ENCODE results near the gene TTC19.
"Not testable (repeated sequence)": the region's sequence is repeated elsewhere in the genome, so short reads cannot be mapped to it uniquely, and the experiment has no call there.

Gene TTC19

DNA sequence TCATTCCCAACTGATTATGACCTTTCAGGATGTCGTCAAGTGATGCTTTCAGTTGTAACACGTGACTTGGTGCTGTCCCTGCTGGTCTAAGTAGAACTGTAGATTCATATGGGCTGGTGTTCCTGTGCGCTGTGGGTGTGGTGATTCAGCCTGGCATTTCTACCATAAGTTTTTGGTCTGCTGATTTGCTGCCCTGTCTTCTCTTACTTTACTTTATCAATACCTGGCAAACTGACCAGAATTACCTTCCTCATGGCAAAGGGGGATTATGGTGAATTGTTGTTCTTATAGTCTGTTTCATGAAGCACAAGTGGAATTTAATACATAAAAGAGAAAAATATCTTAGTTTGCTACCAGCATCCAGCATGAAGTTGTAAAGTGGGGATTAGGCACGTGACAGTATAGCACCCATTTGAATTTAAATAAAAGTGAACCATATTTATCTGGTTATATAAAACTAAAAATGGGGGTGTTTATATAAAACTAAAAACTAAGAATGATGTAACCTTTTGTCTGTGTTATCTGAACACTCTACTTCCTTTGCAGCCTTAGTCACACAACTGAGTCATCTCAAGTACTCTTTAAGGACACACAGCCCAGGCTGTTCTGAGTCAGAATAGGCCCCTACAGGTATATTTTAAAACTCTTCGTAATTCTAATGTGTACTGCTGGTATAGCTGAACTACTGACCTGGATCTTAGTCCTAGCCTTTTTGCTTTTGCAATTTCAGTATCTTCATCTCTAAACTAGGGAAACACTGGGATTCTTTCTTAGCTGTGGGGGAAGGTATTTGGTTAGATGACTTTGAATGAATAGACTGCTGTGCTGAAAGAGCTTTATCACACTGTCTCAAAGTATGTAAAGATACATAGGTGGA, 28.3 kb downstream of the TTC19 start:
- DNase-seq (ENCODE audit: extremely low read depth in 1 of 2, low read depth in 1 of 2): peak; percentile 5 to 49

- DNase-seq (ENCODE audit: extremely low read depth in 1 of 2, low read depth in 1 of 2): no peak
Observed at GRCh38 chr17:16033729-16034349, 34.2 kb downstream of the TTC19 start.

DNA sequence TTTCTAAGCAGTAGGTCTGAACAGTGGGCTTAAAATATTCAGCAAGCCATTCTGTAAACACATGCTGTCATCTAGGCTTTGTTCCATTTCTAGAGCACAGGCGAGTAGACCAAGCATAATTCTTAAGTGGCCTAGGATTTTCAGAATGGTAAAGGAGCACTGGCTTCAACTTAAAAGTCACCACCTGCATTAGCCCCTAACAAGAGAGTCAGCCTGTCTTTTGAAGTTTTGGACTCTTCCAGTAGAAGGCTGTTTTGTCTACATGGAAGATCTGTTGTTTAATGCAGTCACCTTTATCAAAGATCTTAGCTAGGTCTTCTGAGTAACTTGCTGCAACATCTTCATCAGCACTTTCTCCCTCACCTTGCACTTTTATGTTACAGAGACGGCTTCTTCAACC, 36.6 kb downstream of the TTC19 start:
- no peak for DNase-seq (ENCODE audit: extremely low read depth in 1 of 2, low read depth in 1 of 2)

- no peak for DNase-seq (ENCODE audit: extremely low read depth in 1 of 2, low read depth in 1 of 2)
Observed at GRCh38 chr17:16037636-16038035, 38.0 kb downstream of the TTC19 start.

DNA sequence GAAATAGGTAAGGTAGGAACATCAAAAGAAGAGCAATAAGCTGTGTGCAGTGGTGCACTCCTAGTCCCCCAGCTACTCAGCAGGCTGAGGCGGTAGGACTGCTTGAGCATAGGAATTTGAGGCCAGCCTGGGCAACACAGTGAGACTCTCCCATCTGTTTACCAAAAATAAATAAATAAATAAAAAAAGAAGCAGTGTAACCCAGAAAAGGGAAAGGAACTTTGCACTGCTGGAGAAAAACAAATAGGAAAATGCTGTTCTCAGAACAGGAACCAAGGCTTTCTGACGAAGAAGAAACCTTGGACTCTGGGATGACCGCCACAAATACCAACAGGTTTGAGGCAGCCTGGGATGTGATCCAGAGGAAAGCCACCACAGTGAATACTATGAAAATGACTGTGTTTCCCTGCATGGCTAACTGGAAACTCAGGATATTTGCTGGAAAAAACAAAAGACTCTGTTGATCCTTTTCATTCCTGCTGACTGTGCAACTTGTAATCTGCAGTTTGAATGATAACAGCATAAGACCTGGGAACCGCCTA, 41.2 kb downstream of the TTC19 start:
- no peak for DNase-seq (ENCODE audit: extremely low read depth in 1 of 2, low read depth in 1 of 2)

GRCh38 chr17:16044487-16044886, 44.9 kb downstream of the TTC19 start:
- no peak for DNase-seq (ENCODE audit: extremely low read depth in 1 of 2, low read depth in 1 of 2)

DNA sequence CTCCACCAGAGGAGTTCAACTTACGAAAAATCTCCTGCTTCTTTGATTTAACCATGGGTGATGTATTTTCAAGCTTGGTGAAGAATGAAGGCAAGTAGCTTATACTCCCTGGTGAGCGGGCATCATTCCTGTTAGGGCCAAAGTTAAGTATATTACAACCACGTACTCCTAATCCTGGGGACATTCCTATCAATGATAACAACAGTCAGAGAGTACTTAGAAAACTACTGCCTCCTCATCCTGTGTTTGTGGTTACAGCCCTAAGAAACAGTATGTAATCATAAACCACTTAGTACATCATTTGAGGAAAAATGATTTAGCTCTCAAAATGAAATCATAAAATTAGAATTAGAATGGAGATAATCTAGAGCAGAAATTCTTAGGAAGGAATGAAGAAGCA, 47.3 kb downstream of the TTC19 start:
- DNase-seq (ENCODE audit: extremely low read depth in 1 of 2, low read depth in 1 of 2): no peak

DNA sequence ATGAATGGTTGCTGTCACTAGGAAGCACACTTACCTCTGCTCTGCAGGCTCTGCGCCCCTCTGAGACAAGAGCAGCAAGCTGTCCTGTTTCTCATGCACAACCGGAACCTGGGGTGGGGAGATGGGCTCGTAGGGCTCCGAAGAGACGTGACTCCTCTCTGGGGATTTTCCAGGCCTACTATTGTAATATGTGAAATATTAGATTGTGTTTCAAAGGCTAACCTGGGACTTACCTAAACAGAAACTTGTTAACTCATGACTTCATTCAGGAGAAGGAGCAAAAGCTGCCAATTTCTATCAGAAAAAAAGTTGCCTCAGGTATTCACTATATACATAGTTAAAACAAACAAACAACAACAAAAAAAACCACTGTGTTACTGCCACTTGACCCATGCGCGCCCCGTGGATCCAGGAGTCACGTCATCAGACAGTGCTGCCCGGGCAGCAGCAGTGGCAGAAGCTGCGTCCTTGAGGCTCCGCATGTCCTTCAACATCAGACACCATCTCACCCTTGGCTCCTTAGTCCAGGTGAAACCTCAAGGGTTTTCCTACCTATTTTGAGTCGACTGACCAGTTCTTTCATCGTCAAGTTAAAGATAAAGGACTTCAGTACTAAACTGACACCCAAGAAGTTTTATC, 49.3 kb downstream of the TTC19 start:
- DNase-seq (ENCODE audit: extremely low read depth in 1 of 2, low read depth in 1 of 2): no peak

DNA sequence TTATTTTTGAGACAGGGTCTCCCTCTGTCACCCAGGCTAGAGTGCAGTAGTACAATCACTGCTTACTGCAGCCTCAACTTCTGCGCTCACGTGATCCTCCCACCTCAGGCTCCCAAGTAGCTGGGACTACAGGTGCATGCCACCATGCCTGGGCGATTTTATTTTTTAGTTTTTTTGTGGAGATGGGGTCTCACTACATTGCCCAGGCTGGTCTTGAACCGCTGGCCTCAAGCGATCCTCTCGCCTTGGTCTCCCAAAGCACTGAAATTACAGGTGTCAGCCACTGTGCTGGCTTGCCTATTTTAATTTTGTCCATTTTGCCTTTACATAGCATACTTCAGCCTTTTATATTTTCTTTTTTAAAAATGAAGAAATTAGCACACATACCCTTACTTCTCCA, 51.2 kb downstream of the TTC19 start:
- no peak for DNase-seq (ENCODE audit: extremely low read depth in 1 of 2, low read depth in 1 of 2)

DNA sequence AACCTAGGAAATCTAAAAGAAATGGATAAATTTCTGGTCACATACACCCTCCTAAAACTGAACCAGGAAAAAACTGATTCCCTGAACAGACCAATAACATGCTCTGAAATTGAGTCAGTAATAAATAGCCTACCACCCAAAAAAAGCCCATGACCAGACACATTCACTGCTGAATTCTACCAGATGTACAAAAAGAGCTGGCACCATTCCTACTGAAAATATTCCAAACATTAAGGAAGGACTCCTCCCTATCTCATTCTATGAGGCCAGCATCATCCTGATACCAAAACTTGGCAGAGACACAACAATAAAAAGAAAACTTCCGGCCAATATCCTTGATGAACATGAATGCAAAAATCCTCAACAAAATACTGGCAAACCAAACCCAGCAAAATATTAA, 52.9 kb downstream of the TTC19 start:
- no peak for DNase-seq (ENCODE audit: extremely low read depth in 1 of 2, low read depth in 1 of 2)

GRCh38 chr17:16055139-16055538, 55.5 kb downstream of the TTC19 start:
- DNase-seq (ENCODE audit: extremely low read depth in 1 of 2, low read depth in 1 of 2): not testable (repeated sequence)

- DNase-seq (ENCODE audit: extremely low read depth in 1 of 2, low read depth in 1 of 2): no peak
Observed at GRCh38 chr17:16061631-16062030, 62.0 kb downstream of the TTC19 start.

- no peak for DNase-seq (ENCODE audit: extremely low read depth in 1 of 2, low read depth in 1 of 2)
Observed at GRCh38 chr17:16066125-16066524, 66.5 kb downstream of the TTC19 start.

DNA sequence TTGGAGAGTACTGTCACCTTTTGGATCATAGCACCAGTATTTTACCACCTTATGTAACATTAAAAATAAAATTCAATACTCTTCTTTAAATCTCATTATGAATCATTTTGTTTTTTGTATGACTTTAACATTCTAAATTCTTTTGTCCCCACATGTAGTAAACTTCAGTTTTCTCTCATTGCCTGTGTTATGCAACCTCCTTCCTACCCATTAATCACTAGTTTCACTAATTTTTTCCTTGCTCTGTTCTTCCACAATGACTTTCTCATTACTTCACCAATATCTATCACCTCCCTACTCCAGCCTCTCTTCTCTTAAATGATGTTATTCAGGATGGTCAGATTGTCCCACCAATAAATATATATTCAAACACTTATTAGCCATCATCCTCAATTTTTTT, 68.7 kb downstream of the TTC19 start:
- DNase-seq (ENCODE audit: extremely low read depth in 1 of 2, low read depth in 1 of 2): no peak

GRCh38 chr17:16072031-16072430, 72.4 kb downstream of the TTC19 start:
- DNase-seq (ENCODE audit: extremely low read depth in 1 of 2, low read depth in 1 of 2): no peak

DNA sequence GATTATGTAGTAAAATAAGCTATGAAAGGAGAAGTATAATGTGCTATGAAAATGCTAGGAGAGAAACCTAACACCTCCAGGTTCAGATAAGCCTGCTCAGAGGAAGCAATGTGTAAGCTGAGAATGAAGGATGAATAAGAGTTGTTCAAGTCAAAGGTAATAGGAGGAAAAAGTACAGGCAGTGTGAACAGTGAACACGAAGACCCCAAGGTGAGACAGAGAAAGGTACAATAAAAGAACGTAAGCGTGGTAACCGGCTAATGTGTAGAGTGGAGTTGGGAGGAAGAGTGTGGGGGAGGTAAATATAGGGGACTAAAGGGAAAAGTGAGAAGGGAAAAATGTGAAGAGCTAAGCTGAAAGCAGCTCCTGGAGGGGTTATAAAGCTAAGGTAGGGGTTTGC, 74.2 kb downstream of the TTC19 start:
- DNase-seq (ENCODE audit: extremely low read depth in 1 of 2, low read depth in 1 of 2): no peak

DNA sequence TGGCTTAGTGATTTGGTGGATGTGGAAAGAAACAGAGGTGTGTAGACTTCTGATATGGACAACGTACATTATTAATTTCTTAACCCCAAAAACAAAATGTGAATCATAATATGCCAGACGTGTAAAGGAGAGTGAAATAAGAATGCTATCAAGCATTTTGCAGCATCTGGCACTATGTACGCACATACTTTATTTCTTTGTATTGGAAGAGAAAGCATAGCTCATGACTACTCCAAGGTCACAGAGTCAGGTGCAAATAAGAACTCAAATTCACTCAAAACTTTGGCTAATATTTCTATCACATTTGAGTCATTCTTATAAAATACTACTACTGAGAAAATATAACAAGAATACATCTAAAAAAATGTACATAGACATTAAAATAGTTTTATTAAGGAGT, 74.8 kb downstream of the TTC19 start:
- no peak for DNase-seq (ENCODE audit: extremely low read depth in 1 of 2, low read depth in 1 of 2)

GRCh38 chr17:16075949-16076348, 76.3 kb downstream of the TTC19 start:
- no peak for DNase-seq (ENCODE audit: extremely low read depth in 1 of 2, low read depth in 1 of 2)
